CD14-positive monocyte (primary cell): ENCODE data around the gene KCNT2. TPM values are rescaled to one million over a fixed set of nuclear protein-coding genes. Genes with fewer than 3 reads are reported as not detected.
"Not testable (repeated sequence)": the region's sequence is repeated elsewhere in the genome, so short reads cannot be mapped to it uniquely, and the experiment has no call there.

ENCODE experiments used
- DNase-seq, 3 donors: peaks; one replicate each; pipeline ENCODE4 v3.0.0-alpha.2; 2011 to 2022
- H2AFZ ChIP-seq: 2 replicates; pipeline ENCODE4 v1.6.0; 2012; ENCODE audit warnings: mild to moderate bottlenecking, low read depth, low read length, inconsistent platforms; ENCODE audit not compliant: insufficient read depth, poor library complexity, severe bottlenecking
- H3K27ac ChIP-seq, 2 donors: 1 replicate in 1 of 2; 2 replicates in 1 of 2; pipeline ENCODE4 v1.5.1; 2012 to 2013; ENCODE audit warnings: low read length in 2 of 2, control low read depth in 1 of 2, inconsistent platforms in 1 of 2, low read depth in 1 of 2, mild to moderate bottlenecking in 1 of 2
- H3K27me3 ChIP-seq, 2 donors: one replicate each; pipeline versions ENCODE4 v1.6.0 to v1.6.1; 2011 to 2013; ENCODE audit warnings: low read length in 2 of 2; ENCODE audit not compliant: control insufficient read depth in 2 of 2, insufficient read depth in 2 of 2
- H3K36me3 ChIP-seq, 2 donors: replicated peaks in 1 of 2; 1 replicate in 1 of 2; 2 replicates in 1 of 2; pipeline versions ENCODE4 v1.5.1 to v1.6.1; 2012 to 2013; ENCODE audit warnings: low read length in 2 of 2, control low read depth in 1 of 2, inconsistent platforms in 1 of 2, mild to moderate bottlenecking in 1 of 2; ENCODE audit not compliant: insufficient read depth in 2 of 2, control insufficient read depth in 1 of 2
- H3K4me1 ChIP-seq, 2 donors: 1 replicate in 1 of 2; 2 replicates in 1 of 2; pipeline versions ENCODE4 v1.5.1 to v1.6.1; 2012 to 2013; ENCODE audit warnings: low read length in 2 of 2, control low read depth in 1 of 2, inconsistent platforms in 1 of 2, mild to moderate bottlenecking in 1 of 2, moderate library complexity in 1 of 2; ENCODE audit not compliant: insufficient read depth in 2 of 2, control insufficient read depth in 1 of 2
- H3K4me2 ChIP-seq: replicated peaks from 2 replicates; pipeline ENCODE3; 2012; ENCODE audit warnings: low read length, moderate library complexity, mild to moderate bottlenecking; ENCODE audit not compliant: poor library complexity, severe bottlenecking; ENCODE audit errors: extremely low read depth
- H3K4me3 ChIP-seq, 3 experiments: fragments of 200-600 bp in 1 of 3; sonication (generic) in 1 of 3; replicated peaks in 1 of 3; 1 replicate in 2 of 3; 2 replicates in 1 of 3; pipeline ENCODE4 v1.5.1; 2011 to 2013; ENCODE audit warnings: low read length in 3 of 3, mild to moderate bottlenecking in 3 of 3, control low read depth in 2 of 3, low read depth in 2 of 3, inconsistent platforms in 1 of 3, moderate library complexity in 1 of 3
- H3K79me2 ChIP-seq: 2 replicates; pipeline ENCODE4 v1.6.0; 2012; ENCODE audit warnings: mild to moderate bottlenecking, control low read depth, inconsistent platforms, low read length, moderate library complexity; ENCODE audit not compliant: insufficient read depth
- H3K9ac ChIP-seq: 2 replicates; pipeline ENCODE4 v1.6.0; 2017; ENCODE audit warnings: low read length, mild to moderate bottlenecking; ENCODE audit not compliant: insufficient read depth, poor library complexity, severe bottlenecking
- H3K9me3 ChIP-seq, 2 donors: replicated peaks in 1 of 2; 1 replicate in 1 of 2; 2 replicates in 1 of 2; pipeline versions ENCODE4 v1.5.1 to v1.6.1; 2012 to 2013; ENCODE audit warnings: low read length in 2 of 2, control low read depth in 1 of 2; ENCODE audit not compliant: control insufficient read depth in 1 of 2, insufficient read depth in 1 of 2
- H4K20me1 ChIP-seq: 2 replicates; pipeline ENCODE4 v1.6.0; 2012; ENCODE audit warnings: mild to moderate bottlenecking, low read length, control low read depth, moderate library complexity; ENCODE audit not compliant: insufficient read depth
- H3K27ac Mint-ChIP-seq, 7 donors: one replicate each; pipeline ENCODE4 v1.8.0; 2020; ENCODE audit warnings: mild to moderate bottlenecking in 7 of 7, mixed read lengths in 7 of 7, moderate library complexity in 6 of 7, inconsistent platforms in 2 of 7
- H3K27me3 Mint-ChIP-seq, 3 donors: one replicate each; pipeline ENCODE4 v1.8.0; 2021 to 2022; ENCODE audit warnings: low read depth in 3 of 3, mild to moderate bottlenecking in 3 of 3, mixed read lengths in 3 of 3, moderate library complexity in 3 of 3, inconsistent platforms in 1 of 3
- H3K36me3 Mint-ChIP-seq, 2 donors: one replicate each; pipeline ENCODE4 v1.8.0; 2020; ENCODE audit warnings: mixed read lengths in 2 of 2, inconsistent platforms in 1 of 2, mild to moderate bottlenecking in 1 of 2
- H3K4me1 Mint-ChIP-seq: one replicate; pipeline ENCODE4 v1.8.0; 2020; ENCODE audit warnings: mild to moderate bottlenecking, mixed read lengths
- H3K4me3 Mint-ChIP-seq, 2 donors: one replicate each; pipeline ENCODE4 v1.8.0; 2020; ENCODE audit warnings: mild to moderate bottlenecking in 2 of 2, mixed read lengths in 2 of 2, moderate library complexity in 1 of 2
- H3K9me3 Mint-ChIP-seq, 7 donors: one replicate each; pipeline ENCODE4 v1.8.0; 2020 to 2022; ENCODE audit warnings: mixed read lengths in 7 of 7, mild to moderate bottlenecking in 6 of 7, moderate library complexity in 6 of 7, inconsistent platforms in 2 of 7
- WGBS: methylation state at CpG from one replicate; pipeline ENCODE4 v1.1.5; 2013; ENCODE audit warnings: missing lambda C conversion rate; ENCODE audit not compliant: insufficient coverage; 5-methylcytosine and 5-hydroxymethylcytosine counted together
- intact Hi-C, 2 donors: fragments of 100-400 bp; cut with micrococcal nuclease; formaldehyde crosslinking; loops; one replicate each; pipeline versions ENCODE4 v1.15.0 to v1.15.1; 2023
- polyA plus RNA-seq, 3 donors: library from polyadenylated mRNA; depleted of rRNA in 1 of 3; unstranded in 2 of 3; stranded (reverse) in 1 of 3; fragments of 300-500 nt in 2 of 3; fragments of >200 nt in 1 of 3; fragmentation: Illumina TruSeq in 2 of 3; gene quantifications; 1 replicate in 2 of 3; 2 replicates in 1 of 3; pipeline ENCODE4 v1.2.3, GENCODE V29; 2012 to 2021
- TF ChIP-seq, protein P1 (sequence below): fragments of 200-600 bp; IDR thresholded peaks from one replicate; pipeline ENCODE4 v1.8.0; 2022; ENCODE audit warnings: antibody characterized with exemption, mild to moderate bottlenecking

KCNT2 gene
- polyA plus RNA-seq, 3 donors, result not detected

GRCh38 chr1:196510451-196510850 is 97.8 kb downstream of the KCNT2 start:
- Mint-ChIP-seq H3K27ac (no peak overlapping the region), H3K36me3 (no peaks in the 10 kb centered on the region), H3K27me3 (peaks cover 0 to 1% (median 0%) of the 10 kb centered on the region in 3 donors), H3K9me3 (peaks cover 0 to 6% (median 0%) of the 10 kb centered on the region in 7 donors), H3K4me3 (no peak overlapping the region), H3K4me1 (no peaks in the 10 kb centered on the region)
- no peak for DNase-seq
- Histone ChIP-seq H3K4me3 (no peak overlapping the region), H4K20me1 (no peaks in the 10 kb centered on the region), H3K27ac (no peak overlapping the region), H3K79me2 (no peaks in the 10 kb centered on the region), H3K4me1 (no peaks in the 10 kb centered on the region), H3K27me3 (no peaks in the 10 kb centered on the region), H3K4me2 (no peak overlapping the region), H3K9me3 (no peaks in the 10 kb centered on the region), H3K36me3 (no peaks in the 10 kb centered on the region), H3K9ac (no peak overlapping the region), H2AFZ (no peak overlapping the region)
- WGBS, result no CpG with 5 or more reads among the region's 1 CpG
- TF ChIP-seq, protein P1, sequence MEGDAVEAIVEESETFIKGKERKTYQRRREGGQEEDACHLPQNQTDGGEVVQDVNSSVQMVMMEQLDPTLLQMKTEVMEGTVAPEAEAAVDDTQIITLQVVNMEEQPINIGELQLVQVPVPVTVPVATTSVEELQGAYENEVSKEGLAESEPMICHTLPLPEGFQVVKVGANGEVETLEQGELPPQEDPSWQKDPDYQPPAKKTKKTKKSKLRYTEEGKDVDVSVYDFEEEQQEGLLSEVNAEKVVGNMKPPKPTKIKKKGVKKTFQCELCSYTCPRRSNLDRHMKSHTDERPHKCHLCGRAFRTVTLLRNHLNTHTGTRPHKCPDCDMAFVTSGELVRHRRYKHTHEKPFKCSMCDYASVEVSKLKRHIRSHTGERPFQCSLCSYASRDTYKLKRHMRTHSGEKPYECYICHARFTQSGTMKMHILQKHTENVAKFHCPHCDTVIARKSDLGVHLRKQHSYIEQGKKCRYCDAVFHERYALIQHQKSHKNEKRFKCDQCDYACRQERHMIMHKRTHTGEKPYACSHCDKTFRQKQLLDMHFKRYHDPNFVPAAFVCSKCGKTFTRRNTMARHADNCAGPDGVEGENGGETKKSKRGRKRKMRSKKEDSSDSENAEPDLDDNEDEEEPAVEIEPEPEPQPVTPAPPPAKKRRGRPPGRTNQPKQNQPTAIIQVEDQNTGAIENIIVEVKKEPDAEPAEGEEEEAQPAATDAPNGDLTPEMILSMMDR, result no peak
- intact Hi-C loops, result no loop called here

DNA sequence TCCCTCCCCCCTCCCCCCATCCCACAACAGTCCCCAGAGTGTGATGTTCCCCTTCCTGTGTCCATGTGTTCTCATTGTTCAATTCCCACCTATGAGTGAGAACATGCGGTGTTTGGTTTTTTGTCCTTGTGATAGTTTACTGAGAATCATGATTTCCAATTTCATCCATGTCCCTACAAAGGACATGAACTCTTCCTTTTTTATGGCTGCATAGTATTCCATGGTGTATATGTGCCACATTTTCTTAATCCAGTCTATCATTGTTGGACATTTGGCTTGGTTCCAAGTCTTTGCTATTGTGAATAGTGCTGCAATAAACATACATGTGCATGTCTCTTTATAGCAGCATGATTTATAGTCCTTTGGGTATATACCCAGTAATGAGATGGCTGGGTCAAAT is 104.0 kb downstream of the KCNT2 start:
- H3K4me3 Mint-ChIP-seq, H3K27ac ChIP-seq, H3K36me3 Mint-ChIP-seq, H3K36me3 ChIP-seq, DNase-seq, H3K9ac ChIP-seq, H3K4me1 Mint-ChIP-seq, H4K20me1 ChIP-seq, H3K27me3 Mint-ChIP-seq, H3K4me1 ChIP-seq, H2AFZ ChIP-seq, intact Hi-C loops, H3K27me3 ChIP-seq, H3K4me3 ChIP-seq, H3K4me2 ChIP-seq, H3K9me3 ChIP-seq, H3K9me3 Mint-ChIP-seq, H3K79me2 ChIP-seq, H3K27ac Mint-ChIP-seq: not testable (repeated sequence)
- no CpG with 5 or more reads among the region's 1 CpG for WGBS
